Lower lobe of right lung (tissue), 2 donors: ENCODE data around the gene BMI1. TPM values are rescaled to one million over a fixed set of nuclear protein-coding genes. Genes with fewer than 3 reads are reported as not detected.

Experiments
- ATAC-seq, 2 donors: fragments of 200-7000 bp; cut with Tn5 transposase; one replicate each; pipeline ENCODE4 v1.9.1; 2020 to 2022; ENCODE audit warnings: mild to moderate bottlenecking in 2 of 2, moderate library complexity in 2 of 2
- DNase-seq: peaks from one replicate; pipeline ENCODE4 v3.0.0-alpha.2; 2020
- H3K27ac ChIP-seq: fragments of 200-600 bp; one replicate; pipeline ENCODE4 v1.8.0; 2022
- H3K27me3 ChIP-seq: fragments of 200-600 bp; one replicate; pipeline ENCODE4 v1.8.0; 2022; ENCODE audit warnings: low read depth
- H3K36me3 ChIP-seq: fragments of 200-600 bp; one replicate; pipeline ENCODE4 v1.8.0; 2022; ENCODE audit warnings: mild to moderate bottlenecking
- H3K4me1 ChIP-seq: fragments of 200-600 bp; one replicate; pipeline ENCODE4 v1.8.0; 2022
- H3K4me3 ChIP-seq: fragments of 200-600 bp; one replicate; pipeline ENCODE4 v1.8.0; 2022; ENCODE audit warnings: mild to moderate bottlenecking
- H3K9me3 ChIP-seq: fragments of 200-600 bp; one replicate; pipeline ENCODE4 v1.8.0; 2022
- intact Hi-C: fragments of 100-400 bp; cut with DNase I; formaldehyde crosslinking; loops from one replicate; pipeline ENCODE4 v1.11.0; 2022
- long read RNA-seq: library from polyadenylated mRNA; unstranded; transcript quantifications from one replicate; pipeline ENCODE4 v2.0.0, GENCODE V29; 2021
- total RNA-seq: library from RNA; stranded (reverse); fragmentation: NEBNext Ultra II Directional; extraction: Animal tissue kit (Norgen Biotek cat#: 25700); gene quantifications from one replicate; pipeline ENCODE4 v1.2.1, GENCODE V29; 2021
- TF ChIP-seq, protein P1 (sequence below): fragments of 200-600 bp; IDR thresholded peaks from one replicate; pipeline ENCODE4 v1.8.0; 2022; ENCODE audit warnings: antibody characterized with exemption, mild to moderate bottlenecking
- donor health status: DM: no; HTN: yes; CAD: no; lungs with severe emphysema.

The BMI1 gene
- 48.4 TPM for total RNA-seq
- long read RNA-seq, transcript BMI1-201 (10 exons, 3,428 nt) = major isoform, 49 of 61 reads
- long read RNA-seq, partial matches to known transcripts = 5 of 61 reads
- long read RNA-seq, other reads (novel, unspliced or antisense) = 7 of 61 reads

- no peaks in the 10 kb centered on the region for H3K36me3 ChIP-seq
- ATAC-seq (peak; percentile 75 to 87), DNase-seq (peak; percentile 77)
- no peaks in the 10 kb centered on the region for H3K9me3 ChIP-seq
- peak within 1 kb of the TSS; percentile 87 for H3K4me3 ChIP-seq
- H3K4me1 ChIP-seq = peaks cover 51% of the 10 kb centered on the region
- intact Hi-C loops = no loop called here
- peaks cover 9% of the 10 kb centered on the region for H3K27me3 ChIP-seq
- peak within 1 kb of the TSS; percentile 90 for H3K27ac ChIP-seq
- TF ChIP-seq, protein P1, sequence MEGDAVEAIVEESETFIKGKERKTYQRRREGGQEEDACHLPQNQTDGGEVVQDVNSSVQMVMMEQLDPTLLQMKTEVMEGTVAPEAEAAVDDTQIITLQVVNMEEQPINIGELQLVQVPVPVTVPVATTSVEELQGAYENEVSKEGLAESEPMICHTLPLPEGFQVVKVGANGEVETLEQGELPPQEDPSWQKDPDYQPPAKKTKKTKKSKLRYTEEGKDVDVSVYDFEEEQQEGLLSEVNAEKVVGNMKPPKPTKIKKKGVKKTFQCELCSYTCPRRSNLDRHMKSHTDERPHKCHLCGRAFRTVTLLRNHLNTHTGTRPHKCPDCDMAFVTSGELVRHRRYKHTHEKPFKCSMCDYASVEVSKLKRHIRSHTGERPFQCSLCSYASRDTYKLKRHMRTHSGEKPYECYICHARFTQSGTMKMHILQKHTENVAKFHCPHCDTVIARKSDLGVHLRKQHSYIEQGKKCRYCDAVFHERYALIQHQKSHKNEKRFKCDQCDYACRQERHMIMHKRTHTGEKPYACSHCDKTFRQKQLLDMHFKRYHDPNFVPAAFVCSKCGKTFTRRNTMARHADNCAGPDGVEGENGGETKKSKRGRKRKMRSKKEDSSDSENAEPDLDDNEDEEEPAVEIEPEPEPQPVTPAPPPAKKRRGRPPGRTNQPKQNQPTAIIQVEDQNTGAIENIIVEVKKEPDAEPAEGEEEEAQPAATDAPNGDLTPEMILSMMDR = no peak
These were observed at the start of gene BMI1 for GRCh38 chr10:22320591-22321155. Gene BMI1, plus strand, starts transcription at chr10:22321099. Its CDS starts 5,351 bp downstream, at chr10:22326450.

DNA sequence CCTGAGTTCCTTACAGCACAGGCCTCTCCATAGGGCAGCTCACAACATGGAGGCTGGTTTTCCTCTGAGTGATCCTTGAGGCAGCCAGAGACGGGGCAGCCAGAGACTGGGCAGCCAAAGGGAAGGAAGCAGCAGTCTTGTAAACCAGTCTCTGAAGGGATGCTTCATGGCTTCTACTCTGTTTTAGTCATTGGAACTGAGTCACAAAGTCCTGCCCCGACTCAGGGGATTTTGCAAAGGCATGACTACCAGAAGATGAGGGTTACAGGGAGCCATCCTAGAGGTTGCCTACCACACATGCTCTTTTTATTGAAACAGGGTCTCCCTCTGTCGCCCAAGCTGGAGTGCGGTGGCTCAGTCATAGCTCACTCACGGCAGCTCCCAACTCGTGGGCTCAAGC lies 49.1 kb upstream of the BMI1 start:
- no peak overlapping the region for H3K4me3 ChIP-seq
- DNase-seq = no peak
- no peaks in the 10 kb centered on the region for H3K9me3 ChIP-seq
- H3K36me3 ChIP-seq = no peaks in the 10 kb centered on the region
- intact Hi-C loops = no loop called here
- TF ChIP-seq, protein P1 = no peak
- no peaks in the 10 kb centered on the region for H3K4me1 ChIP-seq
- peaks cover 3% of the 10 kb centered on the region for H3K27me3 ChIP-seq
- no peak overlapping the region for H3K27ac ChIP-seq
- no peak for ATAC-seq

GRCh38 chr10:22278441-22278782 lies 42.5 kb upstream of the BMI1 start:
- no peak overlapping the region for H3K4me3 ChIP-seq
- no peaks in the 10 kb centered on the region for H3K36me3 ChIP-seq
- ATAC-seq (no peak), DNase-seq (no peak)
- no peaks in the 10 kb centered on the region for H3K9me3 ChIP-seq
- no peak overlapping the region for H3K27ac ChIP-seq
- intact Hi-C loops = no loop called here
- TF ChIP-seq, protein P1 = no peak
- no peaks in the 10 kb centered on the region for H3K4me1 ChIP-seq
- peaks cover 1% of the 10 kb centered on the region for H3K27me3 ChIP-seq

DNA sequence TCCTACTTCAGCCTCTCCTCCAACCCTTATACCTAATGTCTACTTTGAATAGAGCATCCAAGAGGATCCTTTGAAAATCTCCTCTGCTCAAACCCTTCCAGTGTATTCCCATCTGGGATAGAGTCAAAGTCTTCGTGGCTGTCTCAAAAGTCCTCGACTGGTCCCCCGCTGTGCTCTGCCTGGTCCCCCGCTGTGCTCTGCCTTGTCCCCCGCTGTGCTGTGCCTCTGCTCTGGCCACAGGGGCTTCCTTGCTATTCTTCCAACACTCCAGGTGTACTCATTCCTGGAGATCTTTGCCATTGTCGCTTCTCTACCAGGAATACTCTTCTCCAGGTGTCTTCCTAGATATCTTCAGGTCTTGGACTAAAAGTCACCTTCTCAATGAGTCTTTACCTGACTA lies 40.8 kb upstream of the BMI1 start:
- TF ChIP-seq, protein P1 = no peak
- no peak overlapping the region for H3K4me3 ChIP-seq

DNA sequence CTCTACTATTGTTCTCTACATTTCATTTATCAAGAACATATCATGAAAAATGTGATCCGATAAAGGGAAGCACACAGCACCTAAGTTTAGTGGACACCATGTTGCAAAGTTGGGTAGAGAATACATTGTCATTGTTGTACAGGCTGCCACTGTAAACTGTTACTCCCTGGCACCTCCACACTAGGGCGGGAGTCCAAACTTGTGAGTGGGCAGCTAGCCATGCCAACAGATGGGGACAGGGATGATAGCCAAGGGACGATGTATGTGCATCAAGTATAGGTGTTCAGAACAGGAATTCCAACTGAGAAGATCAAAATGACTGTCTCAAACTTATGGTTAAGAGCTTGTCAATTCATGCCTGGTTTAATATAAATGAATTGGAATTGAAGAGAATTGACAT lies 35.8 kb upstream of the BMI1 start:
- Histone ChIP-seq H3K36me3 (no peaks in the 10 kb centered on the region), H3K4me3 (no peak overlapping the region), H3K27ac (no peak overlapping the region), H3K27me3 (no peaks in the 10 kb centered on the region), H3K4me1 (no peaks in the 10 kb centered on the region), H3K9me3 (no peaks in the 10 kb centered on the region)
- DNase-seq = no peak
- TF ChIP-seq, protein P1 = no peak
- no peak for ATAC-seq
- intact Hi-C loops = no loop called here

More for the DNA sequence above, 40.8 kb upstream of the BMI1 start:
- H3K27ac ChIP-seq = no peak overlapping the region
- H3K4me1 ChIP-seq = no peaks in the 10 kb centered on the region
- H3K36me3 ChIP-seq = no peaks in the 10 kb centered on the region
- DNase-seq = no peak
- no peaks in the 10 kb centered on the region for H3K27me3 ChIP-seq
- intact Hi-C loops = no loop called here
- H3K9me3 ChIP-seq = no peaks in the 10 kb centered on the region
- no peak for ATAC-seq
